GM06990 (cell line): ENCODE results near the gene RPS25.

Source experiments
- DNase-seq: peaks from one replicate; pipeline ENCODE4 v3.0.0-alpha.2; 2011; ENCODE audit not compliant: insufficient read length; ENCODE audit errors: extremely low read depth
- H3K27me3 ChIP-seq: replicated peaks from 2 replicates; pipeline ENCODE4 v1.6.0; 2011; ENCODE audit warnings: low read length; ENCODE audit not compliant: control insufficient read depth, insufficient read depth
- H3K36me3 ChIP-seq: 2 replicates; pipeline ENCODE4 v1.5.1; 2011; ENCODE audit warnings: low read length; ENCODE audit not compliant: control insufficient read depth, insufficient read depth
- H3K4me3 ChIP-seq: replicated peaks from 2 replicates; pipeline ENCODE4 v1.5.1; 2011; ENCODE audit warnings: low read depth, mild to moderate bottlenecking, control low read depth, low read length
- TF ChIP-seq, protein P1 (sequence below): IDR thresholded peaks from 2 replicates; pipeline ENCODE4 v1.5.1; 2011; ENCODE audit warnings: low read length, control low read depth, mild to moderate bottlenecking, inconsistent platforms; ENCODE audit not compliant: insufficient read depth, poor library complexity, severe bottlenecking

RPS25 gene

DNA sequence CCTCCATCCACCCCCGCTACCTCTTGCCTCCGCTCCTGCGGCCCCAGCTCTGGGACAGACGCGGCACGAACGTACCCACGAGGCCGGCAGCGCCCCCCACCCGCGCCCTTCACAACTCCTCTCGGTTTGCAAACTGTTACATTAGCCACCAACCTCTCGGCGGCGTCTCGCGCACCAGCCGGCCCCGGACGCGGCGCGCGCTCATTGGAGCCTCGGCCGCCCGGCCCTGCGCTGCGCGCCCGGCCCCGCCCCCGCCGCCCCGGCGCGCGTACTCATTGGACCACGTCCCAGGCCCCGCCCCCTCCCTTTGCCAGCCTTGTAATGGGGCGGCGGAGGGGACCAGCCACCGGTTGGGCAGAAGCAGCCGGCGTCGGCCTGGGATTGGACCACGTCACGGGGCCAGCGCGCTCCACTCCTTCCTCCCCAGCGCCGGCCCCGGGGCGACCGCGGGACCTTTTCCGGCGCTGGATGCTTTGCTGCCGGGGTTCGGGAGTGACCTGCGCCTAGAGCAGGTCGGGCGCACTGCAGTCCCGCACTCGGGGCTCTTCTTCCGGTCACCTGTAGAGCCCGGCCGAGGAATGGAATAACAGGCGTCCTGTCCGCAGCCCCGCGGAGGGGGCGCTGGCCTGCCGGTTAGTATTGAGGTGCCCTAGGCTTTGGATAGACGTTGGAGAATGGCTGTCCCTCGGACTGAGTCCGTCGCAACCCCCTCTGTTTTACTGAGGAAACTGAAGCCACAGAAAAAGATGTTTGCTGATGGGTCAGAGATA is 39.0 kb upstream of the RPS25 start, which contains the start of gene HYOU1:
TSS of gene HYOU1 (minus strand) at position 206 of the 770 bp plus-strand sequence. CDS start 1,045 bp downstream, outside the sequence.
- TF ChIP-seq, protein P1, sequence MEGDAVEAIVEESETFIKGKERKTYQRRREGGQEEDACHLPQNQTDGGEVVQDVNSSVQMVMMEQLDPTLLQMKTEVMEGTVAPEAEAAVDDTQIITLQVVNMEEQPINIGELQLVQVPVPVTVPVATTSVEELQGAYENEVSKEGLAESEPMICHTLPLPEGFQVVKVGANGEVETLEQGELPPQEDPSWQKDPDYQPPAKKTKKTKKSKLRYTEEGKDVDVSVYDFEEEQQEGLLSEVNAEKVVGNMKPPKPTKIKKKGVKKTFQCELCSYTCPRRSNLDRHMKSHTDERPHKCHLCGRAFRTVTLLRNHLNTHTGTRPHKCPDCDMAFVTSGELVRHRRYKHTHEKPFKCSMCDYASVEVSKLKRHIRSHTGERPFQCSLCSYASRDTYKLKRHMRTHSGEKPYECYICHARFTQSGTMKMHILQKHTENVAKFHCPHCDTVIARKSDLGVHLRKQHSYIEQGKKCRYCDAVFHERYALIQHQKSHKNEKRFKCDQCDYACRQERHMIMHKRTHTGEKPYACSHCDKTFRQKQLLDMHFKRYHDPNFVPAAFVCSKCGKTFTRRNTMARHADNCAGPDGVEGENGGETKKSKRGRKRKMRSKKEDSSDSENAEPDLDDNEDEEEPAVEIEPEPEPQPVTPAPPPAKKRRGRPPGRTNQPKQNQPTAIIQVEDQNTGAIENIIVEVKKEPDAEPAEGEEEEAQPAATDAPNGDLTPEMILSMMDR: peak; percentile 26
- H3K36me3 ChIP-seq: peaks cover 22% of the 10 kb centered on the region
- H3K27me3 ChIP-seq: no peaks in the 10 kb centered on the region
- DNase-seq: peak; percentile 97
- H3K4me3 ChIP-seq: peak within 1 kb of the TSS; percentile 99

DNA sequence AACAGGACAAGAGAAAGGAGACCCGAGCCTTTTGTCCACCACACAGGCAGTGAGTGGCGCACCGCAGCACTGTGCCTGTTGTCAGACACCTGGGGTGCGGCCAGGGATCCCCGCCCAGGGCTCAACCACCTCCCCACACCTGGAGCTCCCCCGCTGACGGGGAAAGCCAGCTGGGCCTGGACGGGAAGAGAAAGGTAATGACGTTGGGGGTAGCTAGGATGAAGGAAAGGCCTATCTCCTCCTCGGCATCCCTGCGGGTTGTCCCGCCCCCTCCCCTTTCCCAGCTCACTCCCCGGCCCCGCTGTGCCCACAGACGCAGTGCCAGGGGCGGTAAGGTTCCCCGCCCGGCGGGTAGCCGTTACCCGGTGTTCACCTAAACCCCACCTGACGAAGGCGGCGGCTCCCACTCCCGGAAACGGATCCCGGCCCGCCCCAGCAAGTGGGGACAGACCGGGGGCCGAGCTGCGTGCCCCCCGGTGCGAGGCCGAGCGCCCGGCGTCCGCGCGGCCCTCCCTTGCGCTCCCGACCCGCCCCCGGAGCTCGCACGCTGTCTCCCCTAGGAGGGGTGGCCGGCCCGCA is 38.4 kb upstream of the RPS25 start:
- H3K36me3 ChIP-seq: peaks cover 28% of the 10 kb centered on the region
- peak overlapping the region; percentile 99 for H3K4me3 ChIP-seq
- peak; percentile 62 for DNase-seq
- TF ChIP-seq, protein P1: no peak
- no peaks in the 10 kb centered on the region for H3K27me3 ChIP-seq

- no peaks in the 10 kb centered on the region for H3K27me3 ChIP-seq
Measured at GRCh38 chr11:119055901-119056300, 37.8 kb upstream of the RPS25 start.

GRCh38 chr11:119054418-119054817 is 36.3 kb upstream of the RPS25 start:
- no peak for DNase-seq
- Histone ChIP-seq H3K27me3 (no peaks in the 10 kb centered on the region), H3K4me3 (no peak overlapping the region), H3K36me3 (peaks cover 41% of the 10 kb centered on the region)
- TF ChIP-seq, protein P1: no peak

More at GRCh38 chr11:119055901-119056300, 37.8 kb upstream of the RPS25 start:
- DNase-seq: no peak
- TF ChIP-seq, protein P1: peak; percentile 24
- Histone ChIP-seq H3K4me3 (peak overlapping the region; percentile 99), H3K36me3 (peaks cover 35% of the 10 kb centered on the region)

- TF ChIP-seq, protein P1: no peak
- H3K36me3 ChIP-seq: peaks cover 60% of the 10 kb centered on the region
- no peaks in the 10 kb centered on the region for H3K27me3 ChIP-seq
- peak overlapping the region; percentile 28; the same call in 1 of the 2 replicates for H3K4me3 ChIP-seq
- DNase-seq: no peak
Measured at GRCh38 chr11:119052163-119052814, 34.1 kb upstream of the RPS25 start.
